Liver (tissue), 9 donors: ENCODE data around the gene PPP1R12C. TPM values are rescaled to one million over a fixed set of nuclear protein-coding genes. Genes with fewer than 3 reads are reported as not detected.
A peak's percentile ranks its signal among the peaks of the same experiment; 100 is the strongest.
"Not testable (repeated sequence)": the region's sequence is repeated elsewhere in the genome, so short reads cannot be mapped to it uniquely, and the experiment has no call there.

ENCODE experiments used
- DNase-seq: peaks from one replicate; pipeline ENCODE4 v3.0.0-alpha.2; 2017; ENCODE audit warnings: low spot score
- H3K27ac ChIP-seq, 2 donors: one replicate each; pipeline ENCODE4 v1.7.0; 2013; ENCODE audit warnings: inconsistent platforms in 2 of 2, low read length in 2 of 2, control low read depth in 1 of 2, low read depth in 1 of 2, mild to moderate bottlenecking in 1 of 2
- H3K27me3 ChIP-seq, 4 donors: one replicate each; pipeline versions ENCODE4 v1.6.1 to v1.7.0; 2013; ENCODE audit warnings: low read length in 3 of 4, inconsistent platforms in 1 of 4, mild to moderate bottlenecking in 1 of 4, moderate library complexity in 1 of 4; ENCODE audit not compliant: control insufficient read depth in 4 of 4, insufficient read depth in 4 of 4
- H3K36me3 ChIP-seq, 4 donors: one replicate each; pipeline versions ENCODE4 v1.6.1 to v1.7.0; 2013; ENCODE audit warnings: low read length in 3 of 4, mild to moderate bottlenecking in 3 of 4, low read depth in 1 of 4, moderate library complexity in 1 of 4; ENCODE audit not compliant: control insufficient read depth in 4 of 4, insufficient read depth in 3 of 4
- H3K4me1 ChIP-seq, 4 donors: one replicate each; pipeline versions ENCODE4 v1.6.1 to v1.7.0; 2013; ENCODE audit warnings: low read length in 3 of 4, mild to moderate bottlenecking in 3 of 4, moderate library complexity in 1 of 4; ENCODE audit not compliant: control insufficient read depth in 4 of 4, insufficient read depth in 4 of 4
- H3K4me3 ChIP-seq, 3 donors: one replicate each; pipeline versions ENCODE4 v1.6.1 to v1.7.0; 2013; ENCODE audit warnings: low read length in 3 of 3, control low read depth in 1 of 3, low read depth in 1 of 3, mild to moderate bottlenecking in 1 of 3
- H3K9ac ChIP-seq, 2 donors: one replicate each; pipeline ENCODE4 v1.7.0; 2013; ENCODE audit warnings: low read length in 2 of 2, mild to moderate bottlenecking in 2 of 2, moderate library complexity in 2 of 2, control low read depth in 1 of 2, low read depth in 1 of 2
- H3K9me3 ChIP-seq, 4 donors: one replicate each; pipeline versions ENCODE4 v1.6.1 to v1.7.0; 2013; ENCODE audit warnings: low read length in 3 of 4; ENCODE audit not compliant: control insufficient read depth in 4 of 4
- EGR1 ChIP-seq, 2 donors: IDR thresholded peaks; 2 replicates each; pipeline ENCODE4 v1.6.1; 2016 to 2018; ENCODE audit warnings: antibody characterized with exemption in 2 of 2, low read depth in 2 of 2
- FOXA1 ChIP-seq: IDR thresholded peaks from 2 replicates; pipeline ENCODE4 v1.6.1; 2016; ENCODE audit warnings: antibody characterized with exemption
- FOXA2 ChIP-seq: IDR thresholded peaks from 2 replicates; pipeline ENCODE4 v1.6.1; 2016; ENCODE audit warnings: antibody characterized with exemption
- NR2F2 ChIP-seq: IDR thresholded peaks from 2 replicates; pipeline ENCODE4 v1.6.1; 2016; ENCODE audit warnings: antibody characterized with exemption
- RXRA ChIP-seq, 2 donors: IDR thresholded peaks; 2 replicates each; pipeline ENCODE4 v1.6.1; 2017 to 2018; ENCODE audit warnings: antibody characterized with exemption in 2 of 2, mild to moderate bottlenecking in 1 of 2
- TAF1 ChIP-seq: conservative IDR thresholded peaks from 2 replicates; pipeline ENCODE4 v1.6.1; 2016; ENCODE audit warnings: antibody characterized with exemption, mild to moderate bottlenecking
- YY1 ChIP-seq: IDR thresholded peaks from 2 replicates; pipeline ENCODE4 v1.6.1; 2016; ENCODE audit warnings: antibody characterized with exemption, mild to moderate bottlenecking
- WGBS: extraction: QIAGEN DNeasy Blood & Tissue Kit; methylation state at CpG from one replicate; pipeline ENCODE4 v1.1.7; 2013; 5-methylcytosine and 5-hydroxymethylcytosine counted together
- polyA plus RNA-seq, 2 donors: library from polyadenylated mRNA; stranded (reverse) in 1 of 2; unstranded in 1 of 2; fragments of 200-250 nt in 1 of 2; fragments of >200 nt in 1 of 2; fragmentation: Nextera tagmentation in 1 of 2; extraction: Ambion mirVana in 1 of 2; gene quantifications; one replicate each; pipeline versions ENCODE4 v1.2.1 to v1.2.3, GENCODE V29; 2013 to 2015
- total RNA-seq, 2 donors: library from RNA; depleted of rRNA; stranded (reverse); fragments of >200 nt; gene quantifications; one replicate each; pipeline ENCODE4 v1.2.3, GENCODE V29; 2014
- TF ChIP-seq, protein P1 (sequence below): IDR thresholded peaks from 2 replicates; pipeline ENCODE4 v1.6.1; 2016; ENCODE audit warnings: antibody characterized with exemption
- TF ChIP-seq, protein P2 (sequence below): fragments of 150-350 bp; IDR thresholded peaks from 2 replicates; pipeline ENCODE4 v1.5.1; 2017; ENCODE audit warnings: improper control_type of control experiment, low read depth, low read length; ENCODE audit not compliant: missing input control
- donor health status: healthy.
- donor health status: healthy.
- donor health status: healthy.
- donor health status: healthy.
- donor health status: healthy.

PPP1R12C gene
- total and polyA plus RNA-seq, 4 donors = 7.4 to 35.8 (median 24.9) TPM

DNA sequence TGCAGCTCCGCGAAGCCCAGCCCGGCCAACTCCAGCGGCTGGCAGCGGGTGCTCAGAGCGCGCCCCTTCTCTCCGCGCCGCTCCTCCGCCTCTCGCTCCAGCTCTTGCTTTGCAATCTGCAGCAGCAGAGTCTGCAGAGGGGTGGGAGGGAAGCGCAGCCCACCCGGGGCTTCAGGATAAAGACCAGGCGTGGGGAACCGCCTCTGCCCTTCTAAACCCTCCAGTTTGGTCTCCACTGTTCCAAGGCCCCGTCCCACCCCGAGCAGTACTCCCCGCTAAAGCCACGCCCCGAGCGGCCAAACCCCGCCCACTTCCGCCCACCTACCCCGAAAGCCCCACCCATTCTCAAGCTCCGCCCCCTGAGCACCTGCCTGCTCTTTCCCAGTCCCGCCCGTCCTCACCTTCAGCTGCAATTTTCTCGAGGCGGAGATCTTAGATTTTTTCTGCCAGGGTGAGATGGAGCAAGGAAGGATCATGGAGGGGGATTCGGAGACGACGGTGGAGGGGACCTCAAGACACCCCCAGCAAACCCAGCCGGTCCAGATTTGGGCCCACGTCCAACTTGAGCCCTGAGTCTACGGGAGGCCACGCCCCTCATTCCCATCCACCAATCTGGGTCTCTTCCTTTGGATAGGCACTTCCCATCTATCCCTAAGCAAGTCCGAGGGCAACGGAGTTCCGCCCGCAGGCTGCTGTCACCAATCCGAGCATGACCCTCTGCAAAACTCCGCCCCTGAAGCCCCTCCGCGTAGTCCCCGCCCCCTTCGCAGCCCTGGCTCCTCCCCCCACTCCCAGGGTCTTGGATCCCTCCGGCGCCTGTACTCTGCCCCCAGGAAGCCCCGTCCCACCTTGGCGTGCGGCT, 39.0 kb upstream of the PPP1R12C start:
- peaks cover 0 to 4% (median 0%) of the 10 kb centered on the region in 4 donors for H3K27me3 ChIP-seq

DNA sequence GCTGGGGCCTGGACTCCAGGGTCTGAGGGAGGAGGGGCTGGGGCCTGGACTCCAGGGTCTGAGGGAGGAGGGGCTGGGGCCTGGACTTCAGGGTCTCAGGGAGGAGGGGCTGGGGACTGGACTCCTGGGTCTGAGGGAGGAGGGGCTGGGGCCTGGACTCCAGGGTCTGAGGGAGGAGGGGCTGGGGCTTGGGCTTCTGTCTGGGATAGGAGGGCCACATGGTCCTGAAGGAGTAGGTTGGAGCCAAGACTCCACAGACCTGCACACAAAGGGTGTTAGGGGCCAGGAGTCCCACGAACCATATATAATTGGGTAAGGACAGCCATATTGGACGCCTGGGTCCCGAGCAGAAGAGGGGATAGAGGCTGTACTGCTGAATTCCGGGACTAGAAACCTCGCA, 38.3 kb upstream of the PPP1R12C start:
- not testable (repeated sequence) for H3K27me3 ChIP-seq, H3K9ac ChIP-seq, H3K27ac ChIP-seq, H3K9me3 ChIP-seq, H3K36me3 ChIP-seq, H3K4me1 ChIP-seq, H3K4me3 ChIP-seq, DNase-seq
- WGBS = 18% methylated on average over 5 of the region's 5 CpGs

More for the DNA sequence above, 39.0 kb upstream of the PPP1R12C start:
- TF ChIP-seq TAF1 (no peak), EGR1 (IDR thresholded peaks at IDR 0.05; ENCODE audit: low read depth in 2 of 2) (no peak), YY1 (no peak), RXRA (IDR thresholded peaks at IDR 0.05) (no peak), FOXA1 (no peak), NR2F2 (no peak)
- TF ChIP-seq, protein P1, sequence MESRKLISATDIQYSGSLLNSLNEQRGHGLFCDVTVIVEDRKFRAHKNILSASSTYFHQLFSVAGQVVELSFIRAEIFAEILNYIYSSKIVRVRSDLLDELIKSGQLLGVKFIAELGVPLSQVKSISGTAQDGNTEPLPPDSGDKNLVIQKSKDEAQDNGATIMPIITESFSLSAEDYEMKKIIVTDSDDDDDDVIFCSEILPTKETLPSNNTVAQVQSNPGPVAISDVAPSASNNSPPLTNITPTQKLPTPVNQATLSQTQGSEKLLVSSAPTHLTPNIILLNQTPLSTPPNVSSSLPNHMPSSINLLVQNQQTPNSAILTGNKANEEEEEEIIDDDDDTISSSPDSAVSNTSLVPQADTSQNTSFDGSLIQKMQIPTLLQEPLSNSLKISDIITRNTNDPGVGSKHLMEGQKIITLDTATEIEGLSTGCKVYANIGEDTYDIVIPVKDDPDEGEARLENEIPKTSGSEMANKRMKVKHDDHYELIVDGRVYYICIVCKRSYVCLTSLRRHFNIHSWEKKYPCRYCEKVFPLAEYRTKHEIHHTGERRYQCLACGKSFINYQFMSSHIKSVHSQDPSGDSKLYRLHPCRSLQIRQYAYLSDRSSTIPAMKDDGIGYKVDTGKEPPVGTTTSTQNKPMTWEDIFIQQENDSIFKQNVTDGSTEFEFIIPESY = no peak
- TF ChIP-seq, protein P2, sequence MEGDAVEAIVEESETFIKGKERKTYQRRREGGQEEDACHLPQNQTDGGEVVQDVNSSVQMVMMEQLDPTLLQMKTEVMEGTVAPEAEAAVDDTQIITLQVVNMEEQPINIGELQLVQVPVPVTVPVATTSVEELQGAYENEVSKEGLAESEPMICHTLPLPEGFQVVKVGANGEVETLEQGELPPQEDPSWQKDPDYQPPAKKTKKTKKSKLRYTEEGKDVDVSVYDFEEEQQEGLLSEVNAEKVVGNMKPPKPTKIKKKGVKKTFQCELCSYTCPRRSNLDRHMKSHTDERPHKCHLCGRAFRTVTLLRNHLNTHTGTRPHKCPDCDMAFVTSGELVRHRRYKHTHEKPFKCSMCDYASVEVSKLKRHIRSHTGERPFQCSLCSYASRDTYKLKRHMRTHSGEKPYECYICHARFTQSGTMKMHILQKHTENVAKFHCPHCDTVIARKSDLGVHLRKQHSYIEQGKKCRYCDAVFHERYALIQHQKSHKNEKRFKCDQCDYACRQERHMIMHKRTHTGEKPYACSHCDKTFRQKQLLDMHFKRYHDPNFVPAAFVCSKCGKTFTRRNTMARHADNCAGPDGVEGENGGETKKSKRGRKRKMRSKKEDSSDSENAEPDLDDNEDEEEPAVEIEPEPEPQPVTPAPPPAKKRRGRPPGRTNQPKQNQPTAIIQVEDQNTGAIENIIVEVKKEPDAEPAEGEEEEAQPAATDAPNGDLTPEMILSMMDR = no peak
- Histone ChIP-seq H3K36me3 (no peaks in the 10 kb centered on the region), H3K4me1 (no peaks in the 10 kb centered on the region), H3K27ac (no peak overlapping the region), H3K9ac (no peak overlapping the region), H3K4me3 (no peak overlapping the region), H3K9me3 (no peaks in the 10 kb centered on the region)
- DNase-seq = peak; percentile 60
- WGBS = 17% methylated on average over 52 of the region's 52 CpGs

DNA sequence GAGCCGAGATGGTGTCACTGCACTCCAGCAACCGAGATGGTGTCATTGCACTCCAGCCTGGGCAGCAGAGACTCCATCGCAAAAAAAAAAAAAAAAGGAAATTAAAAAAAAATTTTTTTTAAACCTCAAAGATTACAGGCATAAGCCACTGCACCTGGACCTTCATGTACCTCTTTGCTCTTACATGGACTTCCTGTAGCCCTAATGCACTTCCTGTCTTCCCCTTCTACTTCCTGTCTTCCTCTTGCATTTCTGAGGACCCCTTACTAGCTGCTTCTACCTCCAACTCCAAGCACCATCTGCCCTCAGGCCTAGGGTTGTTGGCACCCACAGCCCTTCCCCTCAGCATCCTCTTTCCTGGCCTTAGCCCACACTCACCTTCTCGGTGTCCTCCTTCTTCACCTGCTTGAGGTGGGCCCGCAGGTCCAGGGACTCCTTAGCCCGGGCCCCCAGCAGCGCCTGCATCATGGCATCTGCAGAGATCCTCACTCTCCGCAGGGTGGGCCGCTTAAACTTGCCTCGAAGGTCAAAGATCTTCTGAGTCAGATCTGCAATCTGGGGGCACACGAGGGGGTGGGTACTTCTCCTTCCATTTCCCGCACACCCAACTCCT, 36.3 kb upstream of the PPP1R12C start:
- H3K9ac ChIP-seq = no peak overlapping the region
- H3K4me3 ChIP-seq = no peak overlapping the region
- peaks cover 0 to 4% (median 1%) of the 10 kb centered on the region in 4 donors for H3K27me3 ChIP-seq
- H3K9me3 ChIP-seq = no peaks in the 10 kb centered on the region
- H3K27ac ChIP-seq = no peak overlapping the region
- 79% methylated on average over 12 of the region's 12 CpGs for WGBS
- no peaks in the 10 kb centered on the region for H3K36me3 ChIP-seq
- H3K4me1 ChIP-seq = no peaks in the 10 kb centered on the region
- TF ChIP-seq FOXA1 (no peak), FOXA2 (no peak)
- TF ChIP-seq, protein P2 = no peak
- DNase-seq = no peak
